C4-2B (cell line): Measurements from ENCODE around the gene UVRAG.

Source experiments
- ZFX ChIP-seq: fragments of 450-650 bp; IDR thresholded peaks from 2 replicates; pipeline ENCODE4 v1.6.1; 2017
- TF ChIP-seq, protein P1 (sequence below): fragments of 450-650 bp; conservative IDR thresholded peaks from 2 replicates; pipeline ENCODE4 v1.5.1; 2017; ENCODE audit warnings: mild to moderate bottlenecking

DNA sequence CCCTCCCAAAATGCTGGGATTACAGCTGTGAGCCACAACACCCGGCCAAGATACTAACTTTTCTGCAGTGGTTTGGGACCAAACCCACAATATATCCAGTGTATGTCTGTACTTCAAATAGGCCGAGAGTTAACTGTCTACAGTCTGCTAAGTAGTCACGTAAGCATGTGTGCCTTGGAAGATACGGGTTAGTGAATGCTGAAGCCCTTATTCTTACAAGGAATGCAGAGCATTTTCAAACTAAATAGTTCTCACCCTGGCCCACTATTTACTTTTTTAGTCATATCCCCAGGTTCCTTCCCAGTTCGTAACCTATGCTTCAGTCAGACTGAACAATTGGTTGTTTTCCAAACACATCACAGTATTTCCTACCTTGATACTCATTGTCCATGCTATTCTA is 215.3 kb downstream of the UVRAG start:
- TF ChIP-seq, protein P1, sequence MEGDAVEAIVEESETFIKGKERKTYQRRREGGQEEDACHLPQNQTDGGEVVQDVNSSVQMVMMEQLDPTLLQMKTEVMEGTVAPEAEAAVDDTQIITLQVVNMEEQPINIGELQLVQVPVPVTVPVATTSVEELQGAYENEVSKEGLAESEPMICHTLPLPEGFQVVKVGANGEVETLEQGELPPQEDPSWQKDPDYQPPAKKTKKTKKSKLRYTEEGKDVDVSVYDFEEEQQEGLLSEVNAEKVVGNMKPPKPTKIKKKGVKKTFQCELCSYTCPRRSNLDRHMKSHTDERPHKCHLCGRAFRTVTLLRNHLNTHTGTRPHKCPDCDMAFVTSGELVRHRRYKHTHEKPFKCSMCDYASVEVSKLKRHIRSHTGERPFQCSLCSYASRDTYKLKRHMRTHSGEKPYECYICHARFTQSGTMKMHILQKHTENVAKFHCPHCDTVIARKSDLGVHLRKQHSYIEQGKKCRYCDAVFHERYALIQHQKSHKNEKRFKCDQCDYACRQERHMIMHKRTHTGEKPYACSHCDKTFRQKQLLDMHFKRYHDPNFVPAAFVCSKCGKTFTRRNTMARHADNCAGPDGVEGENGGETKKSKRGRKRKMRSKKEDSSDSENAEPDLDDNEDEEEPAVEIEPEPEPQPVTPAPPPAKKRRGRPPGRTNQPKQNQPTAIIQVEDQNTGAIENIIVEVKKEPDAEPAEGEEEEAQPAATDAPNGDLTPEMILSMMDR, result no peak
- TF ChIP-seq ZFX, result no peak
